ENCODE data around the gene CSNK1D. TPM values are rescaled to one million over a fixed set of nuclear protein-coding genes. Genes with fewer than 3 reads are reported as not detected.

The CSNK1D gene
- polyA plus RNA-seq, 1 donor from 2014 or later, result 29.9 TPM

- no peaks in the 10 kb centered on the region for H3F3A ChIP-seq (ENCODE audit: insufficient read depth, low read length, poor library complexity, severe bottlenecking)
- H3K27me3 ChIP-seq (ENCODE audit: insufficient read depth, low read depth, low read length), result no peaks in the 10 kb centered on the region
- TF ChIP-seq RAD21 (conservative IDR thresholded peaks at IDR 0.05), result no peak
- TF ChIP-seq EZH2 (IDR thresholded peaks at IDR 0.05; ENCODE audit: borderline replicate concordance, insufficient read depth, low read length, poor library complexity, severe bottlenecking), result no peak
- no peak for TF ChIP-seq TAF1 (IDR thresholded peaks at IDR 0.05; ENCODE audit: low read depth)
- TF ChIP-seq SMC3 (conservative IDR thresholded peaks at IDR 0.05; ENCODE audit: poor library complexity), result no peak
- TF ChIP-seq CTCF (IDR thresholded peaks at IDR 0.05; ENCODE audit: poor library complexity, severe bottlenecking), result no peak
- no peak for TF ChIP-seq MXI1 (conservative IDR thresholded peaks at IDR 0.05; ENCODE audit: poor library complexity, severe bottlenecking)
- no peak for TF ChIP-seq POLR2AphosphoS5 (IDR thresholded peaks at IDR 0.05)
- H3K36me3 ChIP-seq (ENCODE audit: insufficient read depth, low read length), result no peaks in the 10 kb centered on the region
- no peak overlapping the region for H2AFZ ChIP-seq (ENCODE audit: low read depth, low read length)
- H3K27ac ChIP-seq (ENCODE audit: low read length), result no peak overlapping the region
- H3K9me2 ChIP-seq (ENCODE audit: insufficient read depth, low read length), result no peaks in the 10 kb centered on the region
- H3K4me3 ChIP-seq (ENCODE audit: low read length), result no peak overlapping the region
- peaks cover 47% of the 10 kb centered on the region for H4K20me1 ChIP-seq (ENCODE audit: insufficient read depth)
- H3K9ac ChIP-seq (ENCODE audit: low read length), result no peak overlapping the region
- H3K9me3 ChIP-seq (ENCODE audit: low read length), result no peaks in the 10 kb centered on the region
- no peak overlapping the region for H3K4me2 ChIP-seq (ENCODE audit: low read length)
- peaks cover 70% of the 10 kb centered on the region for H3K79me2 ChIP-seq (replicated peaks; ENCODE audit: insufficient read depth, low read length)
These were observed 3.5 kb downstream of the CSNK1D start for GRCh38 chr17:82269882-82270500.

- no peak for TF ChIP-seq RAD21 (conservative IDR thresholded peaks at IDR 0.05)
- Histone ChIP-seq H4K20me1 (ENCODE audit: insufficient read depth) (peaks cover 47% of the 10 kb centered on the region), H3K36me3 (ENCODE audit: insufficient read depth, low read length) (peaks cover 2% of the 10 kb centered on the region), H2AFZ (ENCODE audit: low read depth, low read length) (no peak overlapping the region), H3K9ac (ENCODE audit: low read length) (no peak overlapping the region), H3K27ac (ENCODE audit: low read length) (no peak overlapping the region), H3K79me2 (replicated peaks; ENCODE audit: insufficient read depth, low read length) (peaks cover 70% of the 10 kb centered on the region), H3F3A (ENCODE audit: insufficient read depth, low read length, poor library complexity, severe bottlenecking) (no peaks in the 10 kb centered on the region), H3K9me2 (ENCODE audit: insufficient read depth, low read length) (no peaks in the 10 kb centered on the region), H3K4me2 (ENCODE audit: low read length) (no peak overlapping the region), H3K27me3 (ENCODE audit: insufficient read depth, low read depth, low read length) (no peaks in the 10 kb centered on the region), H3K9me3 (ENCODE audit: low read length) (no peaks in the 10 kb centered on the region), H3K4me3 (ENCODE audit: low read length) (no peak overlapping the region)
These were observed 4.2 kb downstream of the CSNK1D start for GRCh38 chr17:82269138-82269881.

- H3K9me3 ChIP-seq (ENCODE audit: low read length), result no peaks in the 10 kb centered on the region
- TF ChIP-seq SMC3 (conservative IDR thresholded peaks at IDR 0.05; ENCODE audit: poor library complexity) (no peak), RAD21 (conservative IDR thresholded peaks at IDR 0.05) (no peak), TAF1 (IDR thresholded peaks at IDR 0.05; ENCODE audit: low read depth) (no peak), EZH2 (IDR thresholded peaks at IDR 0.05; ENCODE audit: borderline replicate concordance, insufficient read depth, low read length, poor library complexity, severe bottlenecking) (no peak), EP300 (conservative IDR thresholded peaks at IDR 0.05; ENCODE audit: poor library complexity, severe bottlenecking) (no peak), CTCF (IDR thresholded peaks at IDR 0.05; ENCODE audit: poor library complexity, severe bottlenecking) (no peak)
- peaks cover 75% of the 10 kb centered on the region for H3K79me2 ChIP-seq (replicated peaks; ENCODE audit: insufficient read depth, low read length)
- no peak overlapping the region for H3K27ac ChIP-seq (ENCODE audit: low read length)
- no peaks in the 10 kb centered on the region for H3F3A ChIP-seq (ENCODE audit: insufficient read depth, low read length, poor library complexity, severe bottlenecking)
- peaks cover 9% of the 10 kb centered on the region for H3K36me3 ChIP-seq (ENCODE audit: insufficient read depth, low read length)
- H3K4me3 ChIP-seq (ENCODE audit: low read length), result no peak overlapping the region
- no peak overlapping the region for H3K9ac ChIP-seq (ENCODE audit: low read length)
- no peak overlapping the region for H3K4me2 ChIP-seq (ENCODE audit: low read length)
- peaks cover 50% of the 10 kb centered on the region for H4K20me1 ChIP-seq (ENCODE audit: insufficient read depth)
- H2AFZ ChIP-seq (ENCODE audit: low read depth, low read length), result no peak overlapping the region
- H3K9me2 ChIP-seq (ENCODE audit: insufficient read depth, low read length), result no peaks in the 10 kb centered on the region
- H3K27me3 ChIP-seq (ENCODE audit: insufficient read depth, low read depth, low read length), result no peaks in the 10 kb centered on the region
These were observed 5.7 kb downstream of the CSNK1D start for GRCh38 chr17:82267575-82268379.

All from neural cell (in vitro differentiated cells).